SK-N-SH (cell line): ENCODE data around the gene AMFR.

ENCODE experiments used
- EP300 ChIP-seq, 2 experiments: IDR thresholded peaks; 2 replicates each; pipeline versions ENCODE4 v1.4.0 to v1.6.1; 2012; ENCODE audit warnings: borderline replicate concordance in 1 of 2, low read depth in 1 of 2, low read length in 1 of 2
- FOXM1 ChIP-seq: IDR thresholded peaks from 2 replicates; pipeline ENCODE4 v1.4.0; 2012; ENCODE audit warnings: low read depth, mild to moderate bottlenecking
- GABPA ChIP-seq: IDR thresholded peaks from 2 replicates; pipeline ENCODE4 v1.4.0; 2012; ENCODE audit warnings: low read depth, mild to moderate bottlenecking
- MXI1 ChIP-seq: IDR thresholded peaks from 2 replicates; pipeline ENCODE4 v1.6.1; 2012; ENCODE audit warnings: mild to moderate bottlenecking, low read depth, low read length, improper control_type of control experiment
- POLR2AphosphoS5 ChIP-seq: IDR thresholded peaks from 2 replicates; pipeline ENCODE4 v1.6.1; 2012; ENCODE audit warnings: low read depth, low read length
- RXRA ChIP-seq: IDR thresholded peaks from 2 replicates; pipeline ENCODE4 v1.4.0; 2012; ENCODE audit warnings: low read depth, mild to moderate bottlenecking, borderline replicate concordance
- SMC3 ChIP-seq: IDR thresholded peaks from 2 replicates; pipeline ENCODE4 v1.6.1; 2012; ENCODE audit warnings: low read depth, low read length, improper control_type of control experiment
- TCF12 ChIP-seq: IDR thresholded peaks from 2 replicates; pipeline ENCODE4 v1.4.0; 2012
- YY1 ChIP-seq: IDR thresholded peaks from 2 replicates; pipeline ENCODE4 v1.4.0; 2012; ENCODE audit warnings: low read depth, mild to moderate bottlenecking
- TF ChIP-seq, protein P1 (sequence below): fragments of 200-600 bp; sonication (generic); IDR thresholded peaks from 2 replicates; pipeline ENCODE4 v1.6.1; 2017; ENCODE audit warnings: antibody characterized with exemption, mild to moderate bottlenecking, moderate library complexity
- TF ChIP-seq, protein P2 (sequence below): fragments of 150-350 bp; IDR thresholded peaks from 2 replicates; pipeline ENCODE4 v1.6.1; 2016; ENCODE audit warnings: mild to moderate bottlenecking, low read depth, low read length
- TF ChIP-seq, protein P3 (sequence below): IDR thresholded peaks from 2 replicates; pipeline ENCODE4 v1.4.0; 2012; ENCODE audit warnings: low read depth, borderline replicate concordance

DNA sequence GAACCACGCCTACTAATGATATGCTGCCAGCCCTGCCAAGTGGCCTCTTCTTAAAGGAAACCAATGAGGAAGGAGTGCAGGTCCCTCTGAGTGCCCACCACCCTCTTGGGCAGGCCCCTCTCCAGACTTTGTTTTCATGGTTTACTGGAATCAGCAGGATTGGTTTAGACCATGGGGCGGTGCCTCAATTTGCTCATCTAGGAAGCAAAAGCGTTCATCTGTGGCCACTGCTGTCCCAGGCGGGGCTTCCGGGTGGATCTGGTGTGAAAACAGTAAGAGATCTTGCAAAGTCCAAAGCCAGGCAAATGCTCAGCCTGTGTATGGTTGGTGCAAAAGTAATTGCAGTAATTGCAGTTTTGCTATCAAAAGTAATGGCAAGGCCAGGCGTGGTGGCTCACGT is 71.3 kb downstream of the AMFR start:
- TF ChIP-seq, protein P1, sequence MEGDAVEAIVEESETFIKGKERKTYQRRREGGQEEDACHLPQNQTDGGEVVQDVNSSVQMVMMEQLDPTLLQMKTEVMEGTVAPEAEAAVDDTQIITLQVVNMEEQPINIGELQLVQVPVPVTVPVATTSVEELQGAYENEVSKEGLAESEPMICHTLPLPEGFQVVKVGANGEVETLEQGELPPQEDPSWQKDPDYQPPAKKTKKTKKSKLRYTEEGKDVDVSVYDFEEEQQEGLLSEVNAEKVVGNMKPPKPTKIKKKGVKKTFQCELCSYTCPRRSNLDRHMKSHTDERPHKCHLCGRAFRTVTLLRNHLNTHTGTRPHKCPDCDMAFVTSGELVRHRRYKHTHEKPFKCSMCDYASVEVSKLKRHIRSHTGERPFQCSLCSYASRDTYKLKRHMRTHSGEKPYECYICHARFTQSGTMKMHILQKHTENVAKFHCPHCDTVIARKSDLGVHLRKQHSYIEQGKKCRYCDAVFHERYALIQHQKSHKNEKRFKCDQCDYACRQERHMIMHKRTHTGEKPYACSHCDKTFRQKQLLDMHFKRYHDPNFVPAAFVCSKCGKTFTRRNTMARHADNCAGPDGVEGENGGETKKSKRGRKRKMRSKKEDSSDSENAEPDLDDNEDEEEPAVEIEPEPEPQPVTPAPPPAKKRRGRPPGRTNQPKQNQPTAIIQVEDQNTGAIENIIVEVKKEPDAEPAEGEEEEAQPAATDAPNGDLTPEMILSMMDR = no peak
- TF ChIP-seq, protein P2, sequence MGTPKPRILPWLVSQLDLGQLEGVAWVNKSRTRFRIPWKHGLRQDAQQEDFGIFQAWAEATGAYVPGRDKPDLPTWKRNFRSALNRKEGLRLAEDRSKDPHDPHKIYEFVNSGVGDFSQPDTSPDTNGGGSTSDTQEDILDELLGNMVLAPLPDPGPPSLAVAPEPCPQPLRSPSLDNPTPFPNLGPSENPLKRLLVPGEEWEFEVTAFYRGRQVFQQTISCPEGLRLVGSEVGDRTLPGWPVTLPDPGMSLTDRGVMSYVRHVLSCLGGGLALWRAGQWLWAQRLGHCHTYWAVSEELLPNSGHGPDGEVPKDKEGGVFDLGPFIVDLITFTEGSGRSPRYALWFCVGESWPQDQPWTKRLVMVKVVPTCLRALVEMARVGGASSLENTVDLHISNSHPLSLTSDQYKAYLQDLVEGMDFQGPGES = no peak
- TF ChIP-seq GABPA (no peak), EP300 (IDR thresholded peaks at IDR 0.05; ENCODE audit: borderline replicate concordance in 1 of 2, low read depth in 1 of 2, low read length in 1 of 2) (no peak), MXI1 (no peak), SMC3 (no peak), FOXM1 (no peak), POLR2AphosphoS5 (no peak), RXRA (no peak), TCF12 (no peak), YY1 (no peak)
- TF ChIP-seq, protein P3, sequence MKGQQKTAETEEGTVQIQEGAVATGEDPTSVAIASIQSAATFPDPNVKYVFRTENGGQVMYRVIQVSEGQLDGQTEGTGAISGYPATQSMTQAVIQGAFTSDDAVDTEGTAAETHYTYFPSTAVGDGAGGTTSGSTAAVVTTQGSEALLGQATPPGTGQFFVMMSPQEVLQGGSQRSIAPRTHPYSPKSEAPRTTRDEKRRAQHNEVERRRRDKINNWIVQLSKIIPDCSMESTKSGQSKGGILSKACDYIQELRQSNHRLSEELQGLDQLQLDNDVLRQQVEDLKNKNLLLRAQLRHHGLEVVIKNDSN = no peak
